COR-L47 (cell line): ENCODE measurements around the gene PYDC1.

Experiments
- DNase-seq: peaks from one replicate; lab custom pipeline; 2025; lab: John Stamatoyannopoulos, UW

The PYDC1 gene

DNA sequence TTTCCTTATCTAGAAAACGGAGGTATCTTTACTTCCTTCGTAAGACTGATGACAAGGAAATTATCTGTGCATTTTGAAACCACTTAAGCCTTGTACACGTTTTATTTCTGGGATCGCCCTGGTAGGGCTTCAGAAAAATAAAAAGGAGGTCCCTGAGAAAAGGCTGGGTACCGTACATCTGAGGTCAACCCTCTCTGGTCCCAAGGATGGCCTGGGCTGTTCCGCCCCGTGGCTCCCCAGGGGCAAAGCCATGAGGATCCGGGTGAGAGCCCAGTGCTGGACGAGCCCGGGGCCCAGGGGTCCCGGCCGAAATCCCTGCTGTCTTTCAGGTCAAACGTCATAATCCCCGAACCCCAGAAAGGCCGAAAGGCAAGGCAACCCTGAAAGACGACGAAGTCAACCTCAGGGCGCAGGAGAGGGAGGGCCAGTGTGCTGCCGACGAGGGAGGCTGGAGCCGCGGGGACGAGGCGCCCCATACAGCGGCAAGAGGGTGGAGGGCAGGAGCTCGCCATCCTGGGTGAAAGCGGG, 37.7 kb downstream of the PYDC1 start:
- DNase-seq, result no peak

- no peak for DNase-seq
Observed at GRCh38 chr16:31177136-31177535, 39.8 kb downstream of the PYDC1 start.

GRCh38 chr16:31170048-31170447, 46.9 kb downstream of the PYDC1 start:
- peak; percentile 63 for DNase-seq

DNA sequence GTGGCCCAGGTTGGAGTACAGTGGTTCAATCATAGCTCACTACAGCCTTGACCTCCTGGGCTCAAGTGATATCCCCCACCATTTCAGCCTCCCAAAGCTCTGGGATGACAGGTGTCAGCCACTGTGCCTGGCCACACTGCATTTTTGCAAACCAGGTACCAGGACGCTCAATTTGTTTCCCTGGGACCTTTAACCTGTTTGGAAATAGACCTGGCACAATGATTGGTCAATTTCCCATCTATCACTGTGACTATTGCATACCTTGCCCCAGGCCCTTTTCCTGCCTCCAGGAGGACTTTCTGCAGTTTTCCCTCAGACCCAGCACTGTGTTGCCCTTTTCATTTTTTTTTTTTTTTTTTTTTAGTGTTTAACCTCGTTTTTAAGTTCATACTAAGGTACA, 48.1 kb downstream of the PYDC1 start:
- DNase-seq, result no peak

GRCh38 chr16:31167315-31167714, 49.6 kb downstream of the PYDC1 start:
- DNase-seq, result no peak
